Activated T-helper 1 cell treated with Interleukin-2 at 50 U/mL for 16 hours (primary cell): Measurements from ENCODE around the gene CA10.

Experiments used
- DNase-seq: peaks from one replicate; pipeline ENCODE4 v3.0.0-alpha.2; 2020; ENCODE audit warnings: low read depth

CA10 gene

DNA sequence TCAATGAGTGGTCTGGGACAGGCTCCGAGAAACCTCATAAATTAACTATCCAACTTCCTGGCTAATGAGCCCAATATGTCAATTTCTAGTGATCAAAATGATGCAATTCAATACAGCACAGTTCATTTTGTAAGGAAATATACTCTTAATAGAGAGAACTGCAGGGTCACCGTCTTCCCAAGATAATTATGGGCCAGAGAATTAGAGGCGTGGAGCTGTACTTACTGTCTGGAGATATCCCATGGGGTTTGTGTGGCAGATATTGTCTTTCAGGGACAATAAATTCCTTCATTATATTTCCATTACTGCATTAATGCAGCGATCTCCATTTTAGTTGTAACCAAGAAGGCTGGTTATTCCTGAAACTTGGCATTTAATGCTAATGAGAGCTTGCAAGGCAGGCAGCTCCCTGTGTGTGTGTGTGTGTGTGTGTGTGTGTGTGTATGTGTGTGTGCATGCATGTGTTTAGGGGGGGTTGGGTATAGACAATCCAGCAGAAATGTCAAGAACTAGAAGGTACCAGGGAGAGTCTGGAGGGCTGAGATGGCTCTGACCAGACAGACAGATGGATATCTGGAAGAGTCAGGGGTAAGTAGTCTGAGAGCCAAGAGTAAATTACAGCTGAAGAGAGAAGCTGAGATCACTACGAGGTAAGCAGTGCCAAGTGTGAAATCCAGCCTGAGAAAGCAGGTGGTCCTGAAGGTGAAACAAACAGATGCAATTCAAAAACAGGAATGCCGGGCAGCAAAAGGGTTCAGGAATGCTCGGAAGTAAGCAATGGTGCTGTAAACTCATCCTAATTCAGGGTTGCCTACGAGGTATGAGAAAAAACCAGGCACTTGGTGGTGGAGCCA, 393.0 kb downstream of the CA10 start:
- DNase-seq: no peak

DNA sequence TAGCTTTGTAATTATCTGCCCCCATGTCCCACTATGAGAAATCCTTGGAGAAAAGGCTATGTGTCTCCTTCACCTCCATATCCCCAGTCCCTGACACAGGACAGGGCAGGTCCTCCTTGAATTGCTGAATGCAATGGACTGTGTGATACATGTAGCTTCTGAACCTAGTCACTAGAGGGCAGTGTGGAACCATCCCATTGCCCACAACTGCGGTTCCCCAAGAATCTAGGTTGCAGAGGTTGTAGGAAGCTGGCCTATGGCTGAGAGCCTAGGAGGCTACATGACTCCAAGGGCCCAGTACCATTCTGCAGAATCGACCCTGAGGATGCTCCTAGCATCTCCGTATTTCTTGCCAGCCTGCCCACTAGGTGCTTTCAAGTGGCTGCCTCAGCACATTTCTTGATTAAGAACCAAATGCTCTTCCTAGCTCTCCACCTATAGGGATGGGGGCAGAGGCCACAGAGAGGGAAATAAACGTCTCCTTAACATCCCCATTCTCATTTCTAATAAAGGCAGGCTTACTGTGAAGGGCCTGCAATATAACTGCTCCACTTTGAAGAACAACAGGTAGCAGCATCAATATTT, 394.0 kb downstream of the CA10 start:
- DNase-seq: no peak

DNA sequence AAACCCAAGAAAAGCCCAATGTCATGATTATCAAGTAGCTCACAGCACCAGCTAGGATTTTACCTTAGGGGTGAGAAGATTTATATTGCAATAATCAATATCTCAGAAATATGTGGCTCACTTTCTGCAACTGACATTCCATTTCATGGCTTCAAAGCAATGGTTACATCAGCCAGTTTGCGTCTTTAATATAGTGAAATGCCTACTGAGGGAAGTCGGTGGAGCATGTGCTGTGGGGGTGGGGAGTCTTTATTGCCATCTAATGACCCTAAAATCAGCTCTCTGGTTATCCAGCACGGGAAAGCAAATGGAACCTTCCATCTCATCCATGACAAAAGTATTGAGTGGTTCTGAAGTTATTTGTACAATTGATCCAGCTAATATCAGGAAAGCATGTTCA, 395.5 kb downstream of the CA10 start:
- DNase-seq: no peak

GRCh38 chr17:51761105-51761504, 397.4 kb downstream of the CA10 start:
- no peak for DNase-seq

- DNase-seq: no peak
Observed at GRCh38 chr17:51759260-51759659, 399.3 kb downstream of the CA10 start.

GRCh38 chr17:51751072-51751471, 407.4 kb downstream of the CA10 start:
- no peak for DNase-seq

DNA sequence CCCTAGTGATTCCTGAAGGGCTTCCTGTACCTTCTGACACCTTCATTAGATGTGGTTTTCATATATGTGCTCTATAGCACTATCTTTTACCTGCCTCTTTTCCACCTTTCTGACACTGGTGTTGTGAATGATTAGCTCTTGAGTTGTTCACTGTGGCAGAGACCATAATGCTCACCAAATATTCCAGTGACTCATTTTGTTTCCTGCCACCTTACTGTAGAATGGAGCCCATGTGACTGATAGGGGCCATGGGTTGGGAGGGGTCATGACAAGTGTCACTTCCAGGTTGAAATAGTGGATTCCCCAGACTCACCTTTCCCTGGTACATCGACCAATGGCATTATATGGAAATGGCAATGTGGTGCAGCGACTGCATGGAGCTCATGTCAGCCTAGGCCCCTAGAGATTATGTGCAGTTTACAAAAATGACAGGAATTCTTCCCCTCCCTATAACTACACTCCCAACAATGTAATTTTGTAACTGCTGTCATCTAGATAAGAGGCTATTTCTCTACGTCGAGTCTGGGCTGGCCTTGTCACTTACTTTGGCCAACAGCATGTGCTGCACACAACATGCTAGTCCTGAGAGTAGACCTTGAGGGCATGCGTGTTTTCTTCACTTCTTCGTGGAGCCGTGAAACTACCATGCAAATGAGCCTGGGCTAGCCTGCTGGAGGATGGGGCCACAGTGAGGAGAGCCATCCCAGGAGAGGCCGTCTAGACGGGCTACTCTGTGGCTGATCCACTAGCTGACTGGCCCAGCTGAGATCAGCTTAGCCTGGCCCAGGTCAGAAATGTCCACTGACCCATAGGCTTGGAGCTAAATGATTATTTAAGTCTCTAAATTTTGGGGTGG, 409.5 kb downstream of the CA10 start:
- no peak for DNase-seq

DNA sequence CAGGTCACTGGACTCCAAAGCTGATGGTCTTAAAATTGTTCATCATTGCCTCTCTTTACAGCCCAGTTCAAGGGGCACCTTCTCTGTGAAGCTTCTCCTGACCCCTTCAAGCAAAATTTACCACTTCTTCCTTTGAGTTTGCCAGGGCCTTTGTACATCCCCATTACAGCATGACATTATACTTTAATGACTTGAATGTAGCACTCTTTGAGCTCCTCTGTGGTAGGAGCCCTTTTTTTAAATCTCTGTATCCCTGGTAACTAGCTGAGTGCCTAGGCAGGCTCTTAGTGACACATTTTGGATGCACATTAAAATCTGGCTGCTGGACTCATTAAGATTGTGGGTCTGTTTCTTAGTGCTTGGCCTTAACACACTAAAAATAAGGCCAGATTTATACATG, 412.1 kb downstream of the CA10 start:
- no peak for DNase-seq

- DNase-seq: no peak
Observed at GRCh38 chr17:51745993-51746392, 412.5 kb downstream of the CA10 start.

- DNase-seq: no peak
Observed at GRCh38 chr17:51743477-51743876, 415.0 kb downstream of the CA10 start.

- no peak for DNase-seq
Observed at GRCh38 chr17:51742571-51742970, 415.9 kb downstream of the CA10 start.

DNA sequence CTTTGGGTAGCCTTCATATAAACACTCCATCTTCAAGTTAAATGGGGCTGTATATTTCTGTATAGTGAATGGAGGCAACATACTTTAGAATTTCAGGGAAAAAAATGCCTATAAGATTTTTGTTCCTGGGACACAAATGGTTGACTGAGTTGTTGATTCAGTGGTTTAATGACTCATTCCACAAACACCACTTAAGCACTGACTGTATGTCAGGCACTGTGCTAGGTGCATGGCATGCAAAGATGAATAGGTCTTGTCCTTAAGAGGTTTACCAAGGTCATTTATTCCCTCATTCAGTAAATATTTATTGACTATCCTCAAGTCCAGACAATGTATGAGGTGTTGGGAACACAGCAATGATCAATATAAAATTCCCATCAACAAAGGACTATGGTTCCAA, 417.1 kb downstream of the CA10 start:
- no peak for DNase-seq

GRCh38 chr17:51740531-51740930, 418.0 kb downstream of the CA10 start:
- no peak for DNase-seq

DNA sequence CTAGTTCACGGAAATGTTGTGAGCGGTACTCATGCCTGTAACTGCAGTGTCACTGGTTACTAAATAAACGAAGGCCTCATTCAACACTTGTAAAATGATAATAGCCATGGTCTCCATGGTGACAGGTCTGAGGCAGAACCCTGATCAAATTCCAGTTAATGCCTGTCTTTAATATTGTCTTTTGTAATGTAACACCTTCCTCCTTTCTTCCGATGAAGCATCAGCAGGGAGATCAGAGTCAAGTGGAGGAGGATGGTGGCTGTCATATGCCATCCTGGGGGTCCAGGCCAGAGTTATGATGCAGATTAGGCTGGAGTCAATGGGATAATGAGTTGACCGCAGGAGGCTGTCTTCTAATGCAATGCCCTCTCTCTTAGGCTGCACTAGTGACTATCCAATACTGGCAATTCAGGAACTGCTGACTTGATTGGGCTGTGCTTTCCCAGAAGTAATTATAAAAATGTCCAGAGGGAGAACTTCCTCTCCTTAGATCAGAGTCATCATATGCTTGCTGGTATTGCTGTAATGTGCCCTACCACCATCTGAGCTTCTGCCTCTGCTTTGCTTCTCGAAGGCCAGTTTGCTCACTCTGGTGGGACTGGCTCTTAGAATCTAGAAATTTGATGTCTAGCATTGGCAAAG, 419.1 kb downstream of the CA10 start:
- no peak for DNase-seq

- no peak for DNase-seq
Observed at GRCh38 chr17:51736356-51736755, 422.2 kb downstream of the CA10 start.

GRCh38 chr17:51734976-51735375, 423.5 kb downstream of the CA10 start:
- DNase-seq: no peak

GRCh38 chr17:51734462-51734861, 424.1 kb downstream of the CA10 start:
- no peak for DNase-seq

GRCh38 chr17:51733166-51733565, 425.3 kb downstream of the CA10 start:
- no peak for DNase-seq

DNA sequence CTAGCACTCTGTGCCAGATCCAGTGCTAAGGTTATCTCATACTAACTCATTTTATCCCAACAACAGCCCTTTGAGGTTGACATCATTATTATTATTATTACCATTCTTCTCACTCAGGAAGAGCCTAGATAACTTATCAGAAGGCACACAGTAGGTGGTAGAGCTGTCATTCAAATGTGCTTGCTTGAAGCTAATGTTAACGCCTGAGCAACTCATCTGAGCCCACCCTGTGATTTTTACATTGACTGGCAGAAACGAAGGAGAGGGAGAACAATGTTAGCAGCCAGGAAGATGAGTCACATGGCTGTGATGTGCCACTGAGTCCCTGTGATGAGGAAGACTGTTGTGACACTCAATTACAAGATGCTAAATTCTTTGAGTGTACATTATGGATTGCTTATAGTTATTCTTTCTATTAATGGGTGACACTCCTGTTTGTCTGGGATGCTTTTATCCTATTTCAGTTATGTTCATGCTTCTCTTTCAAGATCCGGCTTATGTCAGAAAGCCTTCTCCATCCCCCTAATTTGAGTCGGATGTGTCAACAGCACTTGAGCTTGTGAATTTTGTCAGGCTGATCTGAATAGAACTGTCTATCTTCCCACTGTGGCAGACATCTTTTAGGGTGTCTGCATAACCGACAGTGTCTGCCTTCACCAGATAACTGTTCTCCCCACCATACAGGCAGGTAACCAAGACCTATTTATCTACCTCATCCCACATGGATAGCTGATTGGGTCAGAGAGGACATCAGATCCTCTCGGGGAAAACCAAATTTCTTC, 426.4 kb downstream of the CA10 start:
- DNase-seq: no peak

GRCh38 chr17:51730303-51731050, 428.0 kb downstream of the CA10 start:
- DNase-seq: no peak

- no peak for DNase-seq
Observed at GRCh38 chr17:51725185-51725584, 433.3 kb downstream of the CA10 start.
